Activated effector memory CD4-positive, alpha-beta T cell treated with Interleukin-2 at 50 U/mL for 16 hours (primary cell): ENCODE measurements around the gene CCNQ.
A peak's percentile ranks its signal among the peaks of the same experiment; 100 is the strongest.
"Not testable (repeated sequence)": the region's sequence is repeated elsewhere in the genome, so short reads cannot be mapped to it uniquely, and the experiment has no call there.

Experiments used
- DNase-seq: peaks from one replicate; pipeline ENCODE4 v3.0.0-alpha.2; 2020

Gene CCNQ

DNA sequence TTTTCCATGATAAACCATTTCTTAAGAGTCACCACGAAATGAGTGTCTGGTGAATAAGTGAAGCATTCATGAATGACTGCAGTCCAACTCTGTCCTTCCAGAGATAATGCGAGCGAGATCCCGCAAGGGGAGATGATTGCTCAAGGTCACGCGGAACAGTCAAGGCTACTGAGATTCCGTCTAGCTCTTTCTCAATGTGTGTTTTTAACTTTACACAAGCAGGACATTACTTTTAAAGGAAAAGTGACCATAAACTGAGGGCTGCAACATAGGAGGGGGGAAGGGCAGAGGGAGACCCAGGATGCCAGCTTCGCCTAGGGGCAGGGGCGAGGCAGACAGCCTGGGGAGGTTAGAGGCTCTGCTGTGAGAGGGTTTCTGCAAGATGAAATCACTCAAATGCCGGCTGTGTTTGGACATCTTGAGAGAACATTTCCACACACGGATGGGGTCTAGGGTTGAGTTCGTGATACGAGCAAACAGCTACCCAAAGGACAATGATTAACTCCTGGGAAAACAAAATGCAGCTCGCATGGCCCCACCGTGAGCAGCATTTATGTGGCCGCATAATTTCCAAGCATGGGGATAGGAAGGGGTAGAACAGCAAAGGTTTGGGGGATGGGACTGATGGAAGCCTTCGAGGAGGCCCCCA, 23.8 kb upstream of the CCNQ start:
- no peak for DNase-seq

DNA sequence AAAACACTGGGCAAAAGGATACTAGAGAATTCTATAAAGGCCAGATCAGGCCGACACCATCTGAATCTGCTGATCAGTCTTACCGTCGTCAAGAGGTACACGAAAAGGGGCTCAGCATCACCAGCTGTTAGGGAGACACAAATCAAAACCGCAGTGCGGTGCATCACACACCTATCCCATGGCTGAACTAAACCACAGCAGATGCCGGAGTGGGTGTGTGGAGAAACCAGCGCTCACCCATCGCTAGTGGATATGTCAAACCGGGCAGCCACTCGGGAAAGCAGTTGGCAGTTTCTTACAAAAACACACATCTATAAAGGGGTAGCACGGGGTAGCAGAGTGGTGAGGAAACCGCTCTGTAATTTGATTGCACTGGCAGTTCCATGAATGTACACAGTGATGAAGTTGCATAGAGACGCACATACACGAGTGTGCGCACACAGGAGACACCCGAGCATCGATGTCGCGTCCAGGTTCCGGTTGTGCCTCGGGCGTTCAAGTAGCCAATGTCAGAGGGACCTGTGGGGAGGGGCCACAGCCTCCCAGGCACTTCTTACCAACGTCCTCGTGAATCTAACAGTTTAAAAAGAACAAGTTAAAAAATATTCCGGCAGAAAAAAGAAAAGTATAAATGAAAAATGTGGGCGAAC, 23.1 kb upstream of the CCNQ start:
- DNase-seq: no peak

DNA sequence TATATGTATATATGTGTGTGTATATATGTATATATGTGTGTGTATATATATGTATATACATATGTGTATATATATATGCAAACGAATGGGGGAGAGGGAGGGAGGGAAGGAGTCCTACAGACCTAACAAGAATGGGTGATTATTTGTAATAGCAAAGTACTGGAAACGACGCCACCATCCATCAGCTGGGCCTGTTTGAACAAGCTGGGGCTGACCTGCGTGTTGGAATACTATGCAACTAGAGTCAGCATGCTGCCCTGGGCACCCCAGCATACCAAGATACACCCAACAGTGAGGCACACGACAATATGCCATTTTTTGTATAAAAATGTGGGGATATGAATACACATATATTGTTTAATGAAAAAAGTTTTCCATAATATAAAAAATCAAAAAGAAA, 21.6 kb upstream of the CCNQ start:
- no peak for DNase-seq

DNA sequence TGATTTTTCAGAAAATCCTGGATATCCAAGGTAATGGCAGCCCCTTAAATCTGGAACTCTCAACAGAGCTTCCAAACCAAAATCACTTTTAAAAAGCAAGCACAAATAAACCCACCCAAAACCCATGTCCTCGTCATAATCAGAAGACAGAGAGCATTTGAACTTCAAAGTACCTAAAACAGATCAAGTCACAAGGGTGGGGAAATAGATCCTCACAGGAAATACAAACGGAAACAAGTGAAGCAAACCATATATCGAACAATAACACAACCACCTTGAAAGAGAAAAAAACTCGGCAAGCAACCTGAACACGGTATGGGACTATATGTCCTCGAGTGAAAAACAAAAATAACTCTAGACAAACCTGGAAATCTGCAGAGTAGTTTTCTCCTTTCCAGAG, 15.9 kb upstream of the CCNQ start:
- DNase-seq: no peak

DNA sequence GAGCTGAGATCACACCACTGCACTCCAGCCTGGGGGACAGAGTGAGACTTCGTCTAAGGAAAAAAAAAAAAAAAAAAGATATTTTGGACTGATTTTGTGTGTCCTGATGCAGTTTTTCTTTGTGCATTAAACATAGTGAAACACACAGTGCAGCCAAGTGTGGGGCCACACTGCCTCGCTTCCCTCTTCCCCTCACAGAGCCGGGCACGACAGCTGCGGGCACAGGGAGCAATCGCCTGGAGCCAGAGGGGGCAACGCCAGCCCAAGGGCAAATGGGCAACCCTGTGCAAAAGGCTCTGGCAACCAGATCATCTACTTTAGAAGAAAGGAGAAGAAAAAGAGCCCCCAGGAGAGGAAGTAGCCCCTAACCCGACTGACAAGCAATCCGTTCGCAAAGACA, 13.5 kb upstream of the CCNQ start:
- no peak for DNase-seq

DNA sequence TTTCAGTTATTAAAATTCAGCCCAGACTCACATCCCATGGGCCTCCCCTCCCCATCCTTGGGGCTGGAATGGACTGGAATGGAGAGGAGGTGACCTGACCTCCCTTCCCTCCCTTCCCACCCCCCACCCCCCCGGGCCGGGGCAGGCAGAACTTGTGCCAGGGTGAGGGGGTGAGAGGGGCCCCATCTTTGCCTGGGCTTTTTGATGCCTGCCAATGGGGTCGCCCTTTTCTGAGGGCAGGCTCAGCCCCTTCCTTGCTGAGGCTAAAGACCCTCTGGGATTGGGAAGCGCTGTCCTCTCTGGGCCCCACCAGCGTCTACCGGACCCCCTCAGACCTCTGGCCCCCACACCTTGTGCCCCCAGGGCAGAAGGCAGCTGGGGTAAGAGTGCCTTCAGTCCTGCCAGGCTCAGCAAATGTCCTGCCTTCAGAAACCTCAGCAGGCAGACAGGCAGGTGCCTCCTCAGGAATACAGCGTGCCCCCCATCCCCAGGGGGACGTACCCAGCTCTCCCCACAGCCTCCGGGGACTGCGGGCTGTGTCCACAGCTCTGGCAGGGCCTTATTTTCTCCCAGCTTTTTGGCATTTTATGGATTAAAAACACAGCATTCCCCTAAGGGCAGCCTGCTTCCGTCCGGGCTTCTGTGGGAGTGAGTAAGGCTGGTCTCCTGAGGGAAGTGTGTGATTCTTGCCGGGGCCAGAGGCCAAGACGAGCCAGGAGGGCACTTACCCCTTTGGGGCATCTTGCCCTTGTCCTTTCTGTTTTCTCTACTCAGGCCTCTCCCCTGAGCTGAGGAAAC, 12.6 kb upstream of the CCNQ start:
- no peak for DNase-seq

DNA sequence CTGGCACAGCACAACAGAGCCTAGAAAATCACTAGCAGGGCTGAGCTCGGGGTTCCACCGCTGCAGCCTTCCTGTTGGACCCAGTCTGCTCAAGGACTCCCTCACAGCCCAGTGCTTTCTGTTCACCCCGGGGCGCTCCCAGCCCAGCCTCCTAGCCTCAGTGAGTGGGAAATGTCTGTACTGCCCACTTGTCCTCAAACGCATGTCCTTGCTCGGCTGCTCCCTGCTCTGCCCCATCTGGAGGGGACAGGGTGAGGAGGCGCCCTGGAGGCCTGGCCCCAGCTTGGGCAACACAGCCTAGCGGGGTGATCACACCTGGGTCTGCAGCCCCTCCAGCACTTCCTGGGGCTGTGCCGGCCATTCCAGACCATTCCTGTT, 11.9 kb upstream of the CCNQ start:
- no peak for DNase-seq

DNA sequence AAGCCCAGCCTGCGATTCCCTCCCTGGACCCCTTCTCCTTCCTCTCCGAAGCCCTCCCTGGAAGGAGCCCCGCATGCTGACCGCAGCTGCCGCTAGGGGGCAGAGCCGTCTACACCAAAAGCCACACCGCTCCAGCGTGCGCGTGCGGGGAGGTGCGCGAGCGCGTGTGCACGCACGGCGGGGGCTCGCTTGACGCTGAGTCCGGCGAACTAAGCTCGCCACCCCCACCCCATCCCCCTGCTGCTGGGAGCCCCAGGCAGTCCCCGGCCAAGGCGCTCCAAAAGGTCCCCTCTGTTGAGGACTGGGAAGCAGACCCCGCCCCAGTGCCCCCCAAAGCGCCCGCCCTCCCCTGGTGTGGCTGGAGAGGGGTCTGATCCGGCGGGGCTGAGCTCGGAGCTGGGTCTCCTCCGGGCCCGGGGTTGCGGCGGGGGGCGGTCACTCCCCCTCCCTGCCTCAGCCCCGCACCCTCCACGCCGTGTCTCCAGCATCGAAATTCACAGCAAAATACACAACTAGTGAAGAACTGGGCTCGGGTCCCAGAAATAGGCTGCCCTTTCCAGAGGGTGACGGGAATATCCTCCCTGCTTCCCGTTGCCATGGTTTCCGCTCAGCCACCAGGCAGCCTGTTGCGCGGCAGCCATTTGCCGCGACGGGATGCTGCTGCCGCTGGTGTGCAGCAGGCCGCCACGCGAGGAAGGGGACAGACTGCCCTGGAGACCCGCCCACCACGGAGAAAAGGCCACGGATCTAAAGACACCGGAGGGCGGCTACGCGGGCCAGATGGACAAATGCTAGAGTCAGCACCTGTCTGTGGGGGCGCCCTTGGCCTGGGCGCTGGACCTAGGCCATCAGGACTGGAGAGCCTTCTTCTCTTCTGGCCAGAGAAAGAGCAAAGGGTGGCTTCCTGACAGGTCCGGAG, 11.2 kb upstream of the CCNQ start:
- peak; percentile 69 for DNase-seq

DNA sequence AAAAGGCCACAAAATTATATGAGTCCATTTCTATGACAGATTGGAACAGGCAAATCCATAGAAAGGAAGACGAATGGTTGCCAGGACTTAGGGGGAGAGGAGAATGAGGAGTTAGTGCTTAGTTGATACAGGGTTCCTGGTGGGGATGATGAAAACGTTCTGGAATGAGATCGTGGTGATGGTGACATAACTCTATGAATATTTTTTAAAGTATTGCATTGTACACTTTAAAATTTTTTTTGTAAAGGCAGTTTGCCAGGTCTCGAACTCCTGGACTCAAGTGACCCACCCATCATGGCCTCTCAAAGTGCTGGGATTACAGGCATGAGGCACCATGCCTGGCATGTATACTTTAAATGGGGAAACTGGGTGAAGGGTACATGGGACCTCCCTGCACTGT, 9.9 kb upstream of the CCNQ start:
- no peak for DNase-seq

DNA sequence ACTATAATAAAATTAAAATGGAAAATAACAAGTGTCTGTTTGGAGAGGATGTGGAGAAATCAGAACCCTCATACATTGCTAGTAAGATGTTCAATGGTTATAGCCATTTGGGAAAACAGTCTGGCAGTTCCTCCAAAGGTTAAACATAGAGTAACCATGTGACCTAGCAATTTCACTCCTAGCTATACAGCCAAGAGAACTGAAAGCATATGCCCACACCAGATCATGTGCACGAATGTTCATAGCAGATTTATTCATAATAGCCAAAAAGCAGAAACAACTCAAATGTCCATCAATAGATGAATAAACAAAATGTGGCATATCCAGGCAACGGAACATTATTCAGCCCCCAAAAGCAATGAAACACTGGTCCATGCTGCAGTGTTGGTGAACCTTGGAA, 9.4 kb upstream of the CCNQ start:
- no peak for DNase-seq

DNA sequence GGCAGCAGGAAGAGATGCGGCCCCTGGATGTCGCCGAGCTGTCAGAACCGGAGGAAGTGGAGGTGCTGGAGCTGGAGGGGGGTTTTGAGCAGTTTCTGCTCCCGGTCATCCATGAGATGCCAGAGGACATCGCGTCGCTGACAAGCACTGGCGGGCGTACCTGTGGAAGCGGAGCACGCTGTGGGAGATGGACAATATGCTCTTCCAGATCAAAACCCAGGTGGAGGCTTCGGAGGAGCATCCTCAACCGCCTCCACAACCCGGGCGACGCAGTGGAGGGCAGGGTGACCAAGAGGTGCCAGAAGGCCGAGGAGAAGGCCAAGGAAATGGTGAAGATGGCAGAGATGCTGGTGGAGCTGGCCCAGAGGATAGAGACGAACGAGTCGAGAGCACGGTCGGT, 7.6 kb upstream of the CCNQ start:
- no peak for DNase-seq

DNA sequence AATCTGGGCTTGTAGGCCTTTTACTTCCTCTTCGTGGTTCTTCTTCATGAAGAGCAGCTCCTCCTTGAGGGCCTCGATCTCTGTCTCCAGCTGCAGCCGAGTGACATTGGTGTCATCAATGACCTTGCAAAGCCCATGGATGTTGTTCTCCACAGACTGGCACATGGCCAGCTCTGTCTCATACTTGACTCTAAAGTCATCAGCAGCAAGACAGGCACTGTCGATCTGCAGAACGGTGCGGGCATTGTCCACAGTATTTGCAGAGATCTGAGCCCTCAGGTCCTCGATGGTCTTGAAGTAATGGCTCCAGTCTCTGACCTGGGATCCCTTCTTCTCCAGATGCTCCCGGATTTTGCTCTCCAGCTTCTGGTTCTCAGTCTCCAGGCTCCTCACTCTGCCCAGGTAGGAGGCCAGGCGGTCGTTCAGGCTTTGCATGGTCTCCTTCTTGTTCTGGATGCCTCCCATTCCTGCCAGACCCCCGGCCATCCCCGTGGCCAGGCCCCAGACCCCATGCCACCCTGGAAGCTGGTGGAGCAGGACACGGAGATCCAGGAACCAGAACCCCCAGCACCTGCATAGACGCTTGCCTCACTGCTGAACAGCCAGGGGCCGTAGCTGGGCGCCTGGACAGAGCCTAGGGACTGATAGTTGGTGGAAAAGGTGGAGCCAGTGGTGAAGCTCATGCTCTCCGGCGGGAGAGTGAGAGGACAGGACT, 5.9 kb upstream of the CCNQ start:
- DNase-seq: not testable (repeated sequence)

DNA sequence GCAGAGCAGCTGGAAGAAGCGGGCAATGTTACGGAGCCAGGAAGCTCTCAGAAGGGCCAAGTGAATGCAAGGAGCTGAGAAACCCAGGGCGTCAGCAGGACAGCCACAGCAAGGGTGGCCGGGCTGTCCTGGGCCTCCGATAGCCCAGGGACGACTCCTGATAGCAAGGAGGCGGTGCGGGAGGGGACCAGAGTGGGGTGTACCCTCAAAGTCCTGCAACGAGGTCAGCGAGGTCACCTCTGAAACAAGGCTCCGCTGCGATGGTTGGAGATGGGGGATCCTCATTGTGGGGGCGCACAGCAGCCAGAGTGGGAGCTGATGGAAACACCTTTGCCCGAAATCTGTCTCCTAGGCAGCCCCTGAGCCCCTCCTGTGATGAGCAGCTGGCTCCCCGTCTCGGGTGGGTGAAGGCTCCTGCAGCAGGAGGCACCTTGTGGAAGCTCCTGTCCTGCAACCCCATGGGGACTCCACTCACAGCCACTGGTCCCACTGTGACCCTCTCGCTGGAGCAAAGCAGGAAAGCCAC, 4.3 kb upstream of the CCNQ start:
- no peak for DNase-seq

DNA sequence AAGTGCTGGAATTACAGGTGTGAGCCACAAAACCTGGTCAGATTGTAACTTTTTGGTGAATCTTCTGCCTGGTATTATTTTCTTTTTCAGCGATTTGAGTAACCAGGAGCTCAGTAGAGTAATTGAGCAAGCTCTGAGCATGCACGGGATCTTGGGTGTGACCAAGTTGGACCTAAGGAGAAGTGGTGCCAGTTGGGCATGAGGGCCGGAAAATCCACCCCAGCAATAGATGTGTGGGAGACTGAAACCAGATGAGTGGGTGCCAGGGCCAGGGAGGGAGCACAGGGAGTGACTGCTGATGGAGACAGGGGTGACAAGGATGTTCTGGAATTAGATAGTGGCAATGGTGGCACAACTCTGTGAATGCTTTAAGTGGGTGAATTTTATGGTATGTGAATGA, 3.7 kb upstream of the CCNQ start:
- no peak for DNase-seq

DNA sequence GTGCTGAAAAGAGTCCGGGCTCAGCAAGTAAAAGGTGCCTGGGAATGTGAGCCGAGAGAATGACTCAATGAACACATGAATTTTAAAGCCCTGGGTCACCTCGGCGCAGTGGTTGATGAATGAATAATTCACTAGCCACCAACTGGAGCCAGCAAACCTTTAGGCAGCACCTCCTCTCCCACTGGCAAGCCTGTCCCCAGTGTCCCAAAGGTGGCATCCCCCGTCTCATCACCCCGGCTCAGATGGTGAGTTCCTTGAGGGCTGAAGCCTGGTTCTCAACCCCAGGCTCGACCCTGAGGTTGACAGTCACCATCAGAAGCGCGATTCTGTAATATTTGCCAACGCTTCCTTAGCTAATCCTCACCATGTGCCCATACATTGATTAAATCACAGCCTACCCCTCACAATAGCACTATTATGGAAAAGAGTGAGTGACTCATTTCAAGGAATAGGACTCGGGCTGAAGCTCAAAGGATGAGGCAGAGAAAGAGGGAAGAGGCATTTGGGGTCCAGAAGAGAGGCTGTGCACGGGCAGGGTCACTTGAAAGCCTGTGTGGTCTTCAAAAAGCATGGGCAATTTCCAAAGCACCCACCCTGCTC, 2.7 kb upstream of the CCNQ start:
- no peak for DNase-seq

DNA sequence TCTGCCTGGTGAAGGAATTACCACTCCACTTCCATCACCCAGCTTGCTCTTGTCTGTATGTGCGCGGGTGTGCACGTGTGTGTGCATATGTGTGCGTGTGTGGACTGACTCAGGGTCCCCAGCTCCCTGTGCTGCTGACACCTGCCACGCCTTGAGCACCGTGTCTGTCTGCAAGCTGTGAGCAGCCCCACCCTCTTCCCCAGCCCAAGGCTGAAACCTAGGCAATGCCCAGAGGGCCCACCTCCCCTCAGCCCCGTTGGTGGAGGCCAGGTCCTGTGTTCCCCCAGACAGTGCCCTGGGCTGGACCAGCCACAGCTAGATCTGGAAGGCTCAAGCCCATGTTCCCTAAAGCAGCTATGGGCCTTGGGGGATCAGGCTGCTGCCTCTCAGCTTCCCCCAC, 2.0 kb upstream of the CCNQ start:
- no peak for DNase-seq

DNA sequence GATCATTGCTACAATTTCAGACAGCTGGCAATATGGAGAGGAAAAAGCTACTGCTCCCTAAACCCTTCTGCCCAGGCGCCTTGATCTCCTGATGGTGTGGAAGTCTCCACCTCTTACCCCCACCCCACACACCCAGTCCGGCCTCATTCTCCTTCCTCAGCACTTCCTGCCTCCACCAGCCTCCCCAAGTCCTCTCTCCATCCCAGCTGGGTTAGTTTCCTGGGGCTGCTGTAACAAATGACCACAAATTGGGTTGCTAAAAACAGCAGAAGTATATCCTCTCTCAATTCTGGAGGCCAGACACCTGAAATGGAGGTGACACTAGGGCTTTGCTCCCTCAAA, 1.1 kb upstream of the CCNQ start:
- DNase-seq: no peak

DNA sequence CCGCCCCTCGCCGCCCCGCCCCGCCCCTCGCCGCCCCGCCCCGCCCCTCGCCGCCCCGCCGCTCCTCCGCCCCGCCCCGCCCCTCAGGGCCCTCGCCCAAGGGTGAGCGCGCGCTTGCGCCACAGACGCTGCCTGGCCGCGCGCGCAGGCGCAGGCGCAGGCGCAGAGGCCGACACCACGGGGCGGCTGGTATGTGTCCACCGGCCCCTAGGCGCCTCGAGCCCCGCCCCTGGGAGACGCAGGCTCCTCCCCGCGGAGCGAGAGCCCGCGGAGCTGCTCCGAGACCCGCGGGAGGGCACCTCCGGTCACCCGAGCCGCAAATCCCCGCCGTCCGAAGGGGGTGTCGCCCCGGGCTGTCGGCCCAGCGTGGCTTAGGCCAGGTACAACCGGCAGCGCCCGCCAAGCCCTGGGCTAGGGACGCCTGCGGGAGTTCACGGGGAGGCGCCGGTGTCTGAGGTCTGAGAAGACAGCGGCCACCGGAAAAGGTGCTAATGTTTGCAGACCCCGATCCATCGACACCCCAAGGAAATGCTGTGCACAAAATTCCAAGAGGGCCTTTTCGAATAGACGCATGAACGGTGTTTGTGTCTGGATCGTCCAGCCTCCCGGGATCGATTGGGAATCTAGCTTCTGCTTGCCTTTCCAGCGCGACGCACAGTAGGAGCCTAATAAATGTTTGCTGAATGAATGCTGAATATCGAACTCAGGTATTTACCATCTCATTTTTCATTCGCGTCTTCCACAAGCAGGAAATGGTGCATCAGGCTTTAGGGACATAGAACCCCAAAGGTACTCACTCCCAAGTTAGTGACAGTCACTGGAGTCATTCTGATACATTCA, 473 bp upstream of the CCNQ start:
- DNase-seq: peak; percentile 83

DNA sequence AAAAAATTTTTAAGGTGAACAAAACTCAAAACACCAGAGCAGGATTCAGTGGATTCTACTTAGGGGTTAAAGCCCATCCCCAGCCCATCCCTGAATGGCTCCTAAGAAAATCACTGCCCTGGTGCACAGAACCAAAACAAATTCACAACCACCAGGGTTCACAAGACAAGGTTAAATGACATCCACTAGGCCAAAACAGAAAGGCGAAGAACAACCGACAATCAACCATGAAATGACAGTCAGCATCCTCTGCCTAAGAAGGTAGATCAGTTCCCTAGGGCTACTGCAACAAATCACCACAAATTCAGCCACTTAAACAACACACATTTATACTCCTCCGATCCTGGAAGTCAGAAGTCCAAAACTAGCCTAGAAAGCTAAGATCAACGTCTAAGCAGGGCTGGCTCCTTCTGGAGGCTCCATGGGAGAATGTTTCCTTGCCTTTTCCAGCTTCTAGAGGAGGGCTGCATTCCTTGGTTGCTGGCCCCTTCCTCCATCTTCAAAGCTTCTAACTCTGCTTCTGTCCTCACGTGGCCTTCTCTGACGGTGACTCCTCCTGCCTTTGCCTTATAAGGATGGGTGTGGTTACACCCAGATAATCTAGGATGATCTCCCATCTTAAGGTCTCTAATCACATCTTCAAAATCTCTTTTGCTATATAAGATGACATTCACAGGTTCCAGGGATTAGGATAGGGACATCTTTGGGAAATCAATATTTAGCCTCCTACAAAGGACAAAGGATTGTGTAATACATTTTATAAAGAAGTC, 1.8 kb downstream of the CCNQ start:
- DNase-seq: no peak
